Measurements from ENCODE around the gene FREM2. TPM values are rescaled to one million over a fixed set of nuclear protein-coding genes. Genes with fewer than 3 reads are reported as not detected.

FREM2 gene
- total RNA-seq, 4 donors from 2014 or later: 32.0 to 54.6 (median 46.2) TPM

DNA sequence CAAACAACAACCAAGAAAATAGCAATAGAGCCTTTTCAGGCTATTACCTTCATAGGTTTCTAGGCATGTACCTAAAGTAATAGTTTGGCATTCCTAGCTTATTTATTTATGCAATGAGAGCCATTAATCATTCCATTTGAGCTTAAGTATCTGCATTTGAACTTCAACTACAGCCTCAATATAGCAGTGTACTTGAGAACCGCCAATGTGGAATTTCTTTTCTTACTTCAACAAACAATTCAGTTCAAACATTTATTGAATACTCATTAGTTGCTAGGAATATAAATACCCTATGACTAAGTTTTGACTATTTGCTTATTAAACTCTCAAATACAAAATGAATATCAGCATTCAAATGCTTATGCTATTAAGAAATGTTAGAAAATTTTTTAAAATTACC is 38.0 kb upstream of the FREM2 start:
- Histone ChIP-seq H3K4me1 (no peaks in the 10 kb centered on the region), H3K9me3 (no peaks in the 10 kb centered on the region), H3K4me3 (replicated peaks in 1 of 3) (no peak overlapping the region), H3K27ac (no peak overlapping the region), H3K27me3 (no peaks in the 10 kb centered on the region), H3K36me3 (no peaks in the 10 kb centered on the region)
- 80 to 88% methylated on average over 1 of the region's 1 CpG for WGBS, 2 donors
- intact Hi-C loops (cut with DNase I): no loop called here
- TF ChIP-seq POLR2A (IDR thresholded peaks at IDR 0.05) (no peak), CTCF (IDR thresholded peaks at IDR 0.05) (no peak)
- no peak for DNase-seq

- Histone ChIP-seq H3K27ac (no peak overlapping the region), H3K36me3 (no peaks in the 10 kb centered on the region), H3K9me3 (no peaks in the 10 kb centered on the region), H3K27me3 (no peaks in the 10 kb centered on the region), H3K4me3 (replicated peaks in 1 of 3) (no peak overlapping the region), H3K4me1 (no peaks in the 10 kb centered on the region)
- intact Hi-C loops (cut with DNase I): no loop called here
- WGBS, 2 donors: 27 to 49% methylated on average over 2 of the region's 2 CpGs
- TF ChIP-seq CTCF (IDR thresholded peaks at IDR 0.05) (no peak), POLR2A (IDR thresholded peaks at IDR 0.05) (no peak)
- no peak for DNase-seq
Observed at GRCh38 chr13:38656699-38657098, 30.2 kb upstream of the FREM2 start.

DNA sequence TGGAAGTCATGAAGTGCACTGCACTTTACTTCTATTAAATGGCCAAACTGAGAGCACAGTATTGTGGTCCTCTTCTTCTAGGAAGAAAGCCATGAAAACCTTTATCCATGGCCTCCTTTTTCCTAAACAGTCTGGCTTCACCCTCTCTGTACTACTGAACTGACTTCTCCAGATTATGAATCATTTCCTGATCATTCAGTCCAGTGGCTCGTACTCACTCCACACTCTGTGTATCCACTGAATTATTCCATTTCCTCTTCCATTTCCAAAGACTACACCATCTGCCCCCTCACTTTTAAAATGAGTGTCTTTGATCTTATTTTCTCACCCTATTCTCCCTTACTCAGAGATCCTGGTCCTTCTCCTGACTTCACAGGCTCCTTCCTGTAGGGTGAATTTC is 29.7 kb upstream of the FREM2 start:
- H3K27me3 ChIP-seq: no peaks in the 10 kb centered on the region
- H3K36me3 ChIP-seq: no peaks in the 10 kb centered on the region
- no peak overlapping the region for H3K27ac ChIP-seq
- DNase-seq: no peak
- no peak overlapping the region for H3K4me3 ChIP-seq (replicated peaks in 1 of 3)
- TF ChIP-seq POLR2A (IDR thresholded peaks at IDR 0.05) (no peak), CTCF (IDR thresholded peaks at IDR 0.05) (no peak)
- WGBS, 2 donors: 63 to 73% methylated on average over 1 of the region's 1 CpG
- peaks cover 2 to 4% of the 10 kb centered on the region in 2 donors for H3K4me1 ChIP-seq
- intact Hi-C loops (cut with DNase I): no loop called here
- no peaks in the 10 kb centered on the region for H3K9me3 ChIP-seq

DNA sequence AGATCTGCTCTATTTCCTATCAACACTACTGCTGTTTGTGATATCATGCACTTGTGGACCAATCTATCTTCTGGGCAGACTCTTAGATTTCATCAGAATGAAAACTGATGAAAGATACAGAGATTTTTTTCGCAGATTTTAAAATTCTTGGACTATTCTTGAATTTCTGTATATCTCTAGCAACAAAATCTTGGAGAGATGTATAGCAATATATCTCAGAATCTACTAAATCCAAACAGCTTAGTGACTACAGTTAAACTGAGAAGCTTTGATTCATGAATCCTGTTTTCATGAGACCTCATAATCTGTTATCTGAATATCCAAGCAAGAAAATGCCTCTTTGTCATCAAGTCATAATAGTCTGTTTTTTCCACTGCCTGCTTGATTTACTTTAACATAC is 28.0 kb upstream of the FREM2 start:
- intact Hi-C loops (cut with DNase I): no loop called here
- 80 to 89% methylated on average over 1 of the region's 1 CpG for WGBS, 2 donors
- TF ChIP-seq CTCF (IDR thresholded peaks at IDR 0.05) (no peak), POLR2A (IDR thresholded peaks at IDR 0.05) (no peak)
- no peak overlapping the region for H3K4me3 ChIP-seq (replicated peaks in 1 of 3)
- H3K27me3 ChIP-seq: no peaks in the 10 kb centered on the region
- DNase-seq: no peak
- H3K27ac ChIP-seq: no peak overlapping the region
- no peaks in the 10 kb centered on the region for H3K36me3 ChIP-seq
- H3K9me3 ChIP-seq: no peaks in the 10 kb centered on the region
- H3K4me1 ChIP-seq: peaks cover 4 to 7% of the 10 kb centered on the region in 2 donors

- intact Hi-C loops (cut with DNase I): no loop called here
- TF ChIP-seq CTCF (IDR thresholded peaks at IDR 0.05): no peak
- no peak for TF ChIP-seq POLR2A (IDR thresholded peaks at IDR 0.05)
- 85 to 86% methylated on average over 2 of the region's 2 CpGs for WGBS, 2 donors
- no peak for DNase-seq
- Histone ChIP-seq H3K4me3 (replicated peaks in 1 of 3) (no peak overlapping the region), H3K36me3 (no peaks in the 10 kb centered on the region), H3K4me1 (peaks cover 4 to 7% of the 10 kb centered on the region in 2 donors), H3K27me3 (no peaks in the 10 kb centered on the region), H3K27ac (no peak overlapping the region), H3K9me3 (no peaks in the 10 kb centered on the region)
Observed at GRCh38 chr13:38661010-38661675, 25.7 kb upstream of the FREM2 start.
